Mesenchymal stem cell (in vitro differentiated cells and primary cell): Measurements from ENCODE around the gene FNTB.

ENCODE experiments used
- DNase-seq: peaks from one replicate; pipeline ENCODE4 v3.0.0-alpha.2; 2013
- H2AFZ ChIP-seq: one replicate; pipeline ENCODE4 v1.6.1; 2013; ENCODE audit warnings: low read depth, mild to moderate bottlenecking, control low read depth, inconsistent platforms, low read length, moderate library complexity
- H2AK5ac ChIP-seq: 2 replicates; pipeline ENCODE4 v1.6.1; 2013; ENCODE audit warnings: low read length, moderate library complexity, mild to moderate bottlenecking, inconsistent platforms; ENCODE audit not compliant: severe bottlenecking
- H2BK120ac ChIP-seq: one replicate; pipeline ENCODE4 v1.6.1; 2013; ENCODE audit warnings: low read depth, mild to moderate bottlenecking, inconsistent platforms, low read length, moderate library complexity
- H2BK12ac ChIP-seq, 2 experiments: one replicate each; pipeline ENCODE4 v1.6.1; 2013; ENCODE audit warnings: inconsistent platforms in 2 of 2, low read length in 2 of 2, mild to moderate bottlenecking in 2 of 2, moderate library complexity in 2 of 2, control low read depth in 1 of 2
- H2BK15ac ChIP-seq: one replicate; pipeline ENCODE4 v1.6.1; 2013; ENCODE audit warnings: mild to moderate bottlenecking, low read depth, inconsistent platforms; ENCODE audit not compliant: poor library complexity, severe bottlenecking
- H2BK5ac ChIP-seq: 2 replicates; pipeline ENCODE4 v1.6.1; 2013; ENCODE audit warnings: low read depth, mild to moderate bottlenecking, low read length, control low read depth, inconsistent platforms; ENCODE audit not compliant: poor library complexity, severe bottlenecking
- H3K14ac ChIP-seq, 2 experiments: one replicate each; pipeline ENCODE4 v1.6.1; 2013; ENCODE audit warnings: inconsistent platforms in 2 of 2, low read length in 2 of 2, control low read depth in 1 of 2, mild to moderate bottlenecking in 1 of 2, moderate library complexity in 1 of 2
- H3K18ac ChIP-seq, 2 experiments: one replicate each; pipeline ENCODE4 v1.6.1; 2013; ENCODE audit warnings: inconsistent platforms in 2 of 2, low read length in 2 of 2, control low read depth in 1 of 2, low read depth in 1 of 2, mild to moderate bottlenecking in 1 of 2
- H3K23ac ChIP-seq, 2 experiments: one replicate each; pipeline ENCODE4 v1.6.1; 2013; ENCODE audit warnings: inconsistent platforms in 2 of 2, low read length in 2 of 2, mild to moderate bottlenecking in 2 of 2, moderate library complexity in 2 of 2, control low read depth in 1 of 2
- H3K27ac ChIP-seq: 2 replicates; pipeline ENCODE4 v1.5.1; 2013; ENCODE audit warnings: mild to moderate bottlenecking, moderate library complexity, low read length, control low read depth, inconsistent platforms; ENCODE audit not compliant: poor library complexity, severe bottlenecking
- H3K27me3 ChIP-seq, 2 experiments: 2 replicates each; pipeline versions ENCODE4 v1.6.1 to v1.7.0; 2013; ENCODE audit warnings: low read length in 2 of 2, mild to moderate bottlenecking in 2 of 2, moderate library complexity in 2 of 2, control low read depth in 1 of 2, inconsistent platforms in 1 of 2; ENCODE audit not compliant: control insufficient read depth in 1 of 2, insufficient read depth in 1 of 2
- H3K36me3 ChIP-seq, 2 experiments: 2 replicates each; pipeline versions ENCODE4 v1.6.1 to v1.7.0; 2013; ENCODE audit warnings: low read length in 2 of 2, control low read depth in 1 of 2, inconsistent platforms in 1 of 2, low read depth in 1 of 2, mild to moderate bottlenecking in 1 of 2; ENCODE audit not compliant: insufficient read depth in 2 of 2, control insufficient read depth in 1 of 2
- H3K4ac ChIP-seq, 2 experiments: one replicate each; pipeline ENCODE4 v1.6.1; 2013; ENCODE audit warnings: inconsistent platforms in 2 of 2, low read length in 2 of 2, mild to moderate bottlenecking in 2 of 2, moderate library complexity in 2 of 2, control low read depth in 1 of 2, low read depth in 1 of 2
- H3K4me1 ChIP-seq: 2 replicates; pipeline ENCODE4 v1.6.1; 2013; ENCODE audit warnings: low read depth, low read length, control low read depth; ENCODE audit not compliant: control insufficient read depth, insufficient read depth
- H3K4me2 ChIP-seq: 2 replicates; pipeline ENCODE4 v1.6.1; 2013; ENCODE audit warnings: low read length, mild to moderate bottlenecking, inconsistent platforms; ENCODE audit not compliant: poor library complexity, severe bottlenecking
- H3K4me3 ChIP-seq, 2 experiments: 2 replicates each; pipeline versions ENCODE4 v1.5.1 to v1.7.0; 2013; ENCODE audit warnings: low read length in 2 of 2, mild to moderate bottlenecking in 2 of 2, control low read depth in 1 of 2, low read depth in 1 of 2; ENCODE audit not compliant: insufficient read depth in 1 of 2
- H3K79me1 ChIP-seq: replicated peaks from 2 replicates; pipeline ENCODE4 v1.6.1; 2013; ENCODE audit warnings: mild to moderate bottlenecking, control low read depth, low read length, inconsistent platforms; ENCODE audit not compliant: poor library complexity, severe bottlenecking
- H3K9ac ChIP-seq: 2 replicates; pipeline ENCODE4 v1.7.0; 2013; ENCODE audit warnings: mild to moderate bottlenecking, low read length, moderate library complexity
- H3K9me3 ChIP-seq: 2 replicates; pipeline ENCODE4 v1.7.0; 2013; ENCODE audit warnings: mild to moderate bottlenecking, low read length; ENCODE audit not compliant: control insufficient read depth
- H4K8ac ChIP-seq: one replicate; pipeline ENCODE4 v1.6.1; 2013; ENCODE audit warnings: inconsistent platforms, mild to moderate bottlenecking, low read length, moderate library complexity
- H4K91ac ChIP-seq: one replicate; pipeline ENCODE4 v1.6.1; 2013; ENCODE audit warnings: mild to moderate bottlenecking, low read length, inconsistent platforms
- WGBS: methylation state at CpG from one replicate; pipeline ENCODE4 v1.1.7; 2013; ENCODE audit warnings: mixed read lengths; 5-methylcytosine and 5-hydroxymethylcytosine counted together

Gene FNTB

GRCh38 chr14:64995291-64995690, 8.6 kb downstream of the FNTB start:
- no CpG with 5 or more reads among the region's 3 CpGs for WGBS
- no peak overlapping the region for H4K8ac ChIP-seq
- H3K9ac ChIP-seq, result no peak overlapping the region
- no peak overlapping the region for H2BK12ac ChIP-seq
- no peak overlapping the region for H2AK5ac ChIP-seq
- H3K4me3 ChIP-seq, result no peak overlapping the region
- H3K4ac ChIP-seq, result no peak overlapping the region
- no peak overlapping the region for H2BK5ac ChIP-seq
- H3K27ac ChIP-seq, result no peak overlapping the region
- no peak overlapping the region for H2BK15ac ChIP-seq
- no peak overlapping the region for H3K18ac ChIP-seq
- H3K23ac ChIP-seq, result no peak overlapping the region
- DNase-seq, result peak; percentile 60
- no peak overlapping the region for H2BK120ac ChIP-seq
- no peak overlapping the region for H3K4me2 ChIP-seq
- H3K14ac ChIP-seq, result no peak overlapping the region
- H2AFZ ChIP-seq, result no peak overlapping the region
- no peaks in the 10 kb centered on the region for H3K27me3 ChIP-seq
- H3K36me3 ChIP-seq, result no peaks in the 10 kb centered on the region
- H3K79me1 ChIP-seq, result peaks cover 33% of the 10 kb centered on the region
- H4K91ac ChIP-seq, result no peak overlapping the region
- H3K4me1 ChIP-seq, result no peaks in the 10 kb centered on the region
- no peaks in the 10 kb centered on the region for H3K9me3 ChIP-seq

- Histone ChIP-seq H3K79me1 (peaks cover 30% of the 10 kb centered on the region), H4K8ac (no peak overlapping the region)
Measured at GRCh38 chr14:64997108-64997794, 10.6 kb downstream of the FNTB start.

GRCh38 chr14:64998455-64998931, 11.8 kb downstream of the FNTB start:
- Histone ChIP-seq H3K27me3 (no peaks in the 10 kb centered on the region), H3K4me3 (no peak overlapping the region), H2AFZ (no peak overlapping the region), H3K79me1 (peaks cover 30% of the 10 kb centered on the region), H2BK5ac (no peak overlapping the region), H3K36me3 (no peaks in the 10 kb centered on the region), H3K4me2 (no peak overlapping the region), H3K27ac (no peak overlapping the region), H3K14ac (no peak overlapping the region), H3K4me1 (peaks cover 3% of the 10 kb centered on the region), H3K9ac (no peak overlapping the region), H2BK120ac (no peak overlapping the region), H2BK12ac (no peak overlapping the region), H3K18ac (no peak overlapping the region), H3K4ac (no peak overlapping the region), H4K91ac (no peak overlapping the region), H2BK15ac (no peak overlapping the region), H4K8ac (no peak overlapping the region), H3K23ac (no peak overlapping the region), H2AK5ac (no peak overlapping the region), H3K9me3 (no peaks in the 10 kb centered on the region)
- DNase-seq, result no peak

More at GRCh38 chr14:64997108-64997794, 10.6 kb downstream of the FNTB start:
- H3K4me2 ChIP-seq, result no peak overlapping the region
- no peak overlapping the region for H2BK12ac ChIP-seq
- H2BK15ac ChIP-seq, result no peak overlapping the region
- no peak overlapping the region for H3K23ac ChIP-seq
- H3K4me3 ChIP-seq, result no peak overlapping the region
- H3K14ac ChIP-seq, result no peak overlapping the region
- no peaks in the 10 kb centered on the region for H3K9me3 ChIP-seq
- H3K36me3 ChIP-seq, result no peaks in the 10 kb centered on the region
- H4K91ac ChIP-seq, result peak overlapping the region; percentile 18
- H3K18ac ChIP-seq, result no peak overlapping the region
- H3K27ac ChIP-seq, result no peak overlapping the region
- no peak overlapping the region for H3K4ac ChIP-seq
- H2BK120ac ChIP-seq, result no peak overlapping the region
- H2AFZ ChIP-seq, result no peak overlapping the region
- no peak overlapping the region for H2AK5ac ChIP-seq
- no peak for DNase-seq
- peaks cover 3% of the 10 kb centered on the region for H3K4me1 ChIP-seq
- no peaks in the 10 kb centered on the region for H3K27me3 ChIP-seq
- WGBS, result 98% methylated on average over 7 of the region's 7 CpGs
- H3K9ac ChIP-seq, result no peak overlapping the region
- H2BK5ac ChIP-seq, result no peak overlapping the region

DNA sequence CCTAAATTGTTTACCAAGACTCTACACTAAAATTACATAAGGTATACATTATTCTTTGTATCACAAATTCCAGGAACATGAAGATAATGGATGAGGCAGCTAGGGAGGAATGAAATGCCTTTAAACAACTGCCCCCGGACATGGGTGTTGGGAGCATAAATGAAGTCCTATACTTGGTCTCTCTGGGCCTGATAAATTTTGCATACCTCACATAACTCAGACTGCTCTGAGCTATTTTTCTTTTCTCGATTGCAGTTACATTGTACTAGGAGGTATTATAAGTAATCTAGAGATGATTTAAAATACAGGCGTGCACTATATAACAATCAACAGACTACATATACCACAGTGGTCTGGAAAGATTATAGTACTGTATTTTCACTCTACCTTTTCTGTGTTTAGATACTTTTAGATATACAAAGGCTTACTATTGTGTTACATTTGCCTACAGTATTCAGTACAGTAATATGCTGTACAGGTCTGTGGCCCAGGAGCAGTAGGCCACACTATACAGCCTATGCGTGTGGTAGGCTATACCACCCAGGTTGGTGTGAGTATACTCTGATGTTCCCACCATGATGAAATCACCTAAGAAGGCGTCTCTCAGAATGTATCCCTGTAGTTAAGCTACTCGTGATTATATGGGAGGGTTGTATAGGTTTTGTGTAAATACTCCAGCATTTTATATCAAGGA, 14.3 kb downstream of the FNTB start:
- WGBS, result 93% methylated on average over 3 of the region's 6 CpGs
- H3K9me3 ChIP-seq, result no peaks in the 10 kb centered on the region
- no peak for DNase-seq

More for the DNA sequence above, 14.3 kb downstream of the FNTB start:
- Histone ChIP-seq H3K18ac (peak overlapping the region in 1 of 2 experiments; percentile 40), H3K27me3 (no peaks in the 10 kb centered on the region), H3K4ac (no peak overlapping the region), H3K23ac (no peak overlapping the region), H3K36me3 (no peaks in the 10 kb centered on the region), H3K27ac (peak overlapping the region; percentile 12), H3K4me2 (no peak overlapping the region), H2AK5ac (peak overlapping the region; percentile 45), H3K14ac (no peak overlapping the region), H2BK12ac (no peak overlapping the region), H3K4me1 (peaks cover 6% of the 10 kb centered on the region), H2BK5ac (no peak overlapping the region), H3K79me1 (peaks cover 20% of the 10 kb centered on the region), H3K4me3 (no peak overlapping the region), H2BK15ac (no peak overlapping the region), H2BK120ac (no peak overlapping the region), H4K8ac (no peak overlapping the region), H2AFZ (no peak overlapping the region), H4K91ac (no peak overlapping the region), H3K9ac (no peak overlapping the region)
